Epithelial cell of prostate (primary cell): ENCODE data around the gene LIM2.
"Not testable (repeated sequence)": the region's sequence is repeated elsewhere in the genome, so short reads cannot be mapped to it uniquely, and the experiment has no call there.

ENCODE experiments used
- DNase-seq: peaks from one replicate; pipeline ENCODE4 v3.0.0-alpha.2; 2011; ENCODE audit warnings: low read depth, low spot score
- H3K27ac ChIP-seq: fragments of 450-650 bp; 2 replicates; pipeline ENCODE4 v1.5.1; 2017; ENCODE audit warnings: mild to moderate bottlenecking

LIM2 gene, protein sequence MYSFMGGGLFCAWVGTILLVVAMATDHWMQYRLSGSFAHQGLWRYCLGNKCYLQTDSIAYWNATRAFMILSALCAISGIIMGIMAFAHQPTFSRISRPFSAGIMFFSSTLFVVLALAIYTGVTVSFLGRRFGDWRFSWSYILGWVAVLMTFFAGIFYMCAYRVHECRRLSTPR

DNA sequence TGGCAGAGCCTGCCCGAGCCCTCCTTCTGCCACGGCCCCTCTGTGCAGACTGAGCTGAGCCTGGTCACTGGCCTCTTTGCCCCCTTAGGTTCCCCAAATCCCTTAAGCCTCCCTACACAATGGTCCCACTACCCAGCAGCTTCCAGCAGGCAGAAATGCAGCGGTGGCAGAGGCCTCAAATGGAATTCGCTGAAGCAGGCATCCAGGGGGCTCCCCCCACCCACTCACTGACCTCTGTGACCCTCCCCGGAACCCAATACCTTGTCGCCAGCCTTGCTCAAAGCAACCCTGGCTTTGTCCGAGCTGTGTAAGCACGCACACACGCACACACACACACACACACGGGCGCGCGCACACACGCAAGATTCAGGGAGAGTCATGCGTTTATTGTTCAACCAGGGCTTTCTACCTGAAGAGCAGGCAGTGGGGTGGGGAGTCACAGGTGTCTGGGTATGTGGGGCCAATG lies at the start of gene LIM2:
LIM2 (minus strand) TSS at position 51 of the 466 bp plus-strand sequence. CDS start 531 bp downstream, outside the sequence.
- H3K27ac ChIP-seq: no peak within 1 kb of the TSS
- DNase-seq: no peak

DNA sequence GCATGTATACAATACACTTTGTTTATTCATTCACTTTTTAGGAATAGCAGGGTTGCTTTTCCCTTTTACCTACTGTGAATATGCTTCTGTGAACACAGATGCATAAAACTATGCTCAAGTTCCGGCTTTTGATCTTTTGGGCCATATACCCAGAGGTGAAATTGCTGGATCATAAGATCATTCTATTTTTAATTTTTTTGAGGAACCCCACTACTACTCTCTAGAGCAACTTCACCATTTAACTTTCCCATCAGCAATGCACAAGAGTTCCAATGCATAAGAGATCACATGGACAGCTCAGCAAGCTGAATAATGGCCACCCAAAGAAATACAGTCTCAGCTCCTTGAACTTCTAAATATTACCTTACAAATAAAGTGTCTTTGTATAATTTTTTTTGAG lies 46.7 kb upstream of the LIM2 start:
- DNase-seq: no peak
- no peak overlapping the region for H3K27ac ChIP-seq

DNA sequence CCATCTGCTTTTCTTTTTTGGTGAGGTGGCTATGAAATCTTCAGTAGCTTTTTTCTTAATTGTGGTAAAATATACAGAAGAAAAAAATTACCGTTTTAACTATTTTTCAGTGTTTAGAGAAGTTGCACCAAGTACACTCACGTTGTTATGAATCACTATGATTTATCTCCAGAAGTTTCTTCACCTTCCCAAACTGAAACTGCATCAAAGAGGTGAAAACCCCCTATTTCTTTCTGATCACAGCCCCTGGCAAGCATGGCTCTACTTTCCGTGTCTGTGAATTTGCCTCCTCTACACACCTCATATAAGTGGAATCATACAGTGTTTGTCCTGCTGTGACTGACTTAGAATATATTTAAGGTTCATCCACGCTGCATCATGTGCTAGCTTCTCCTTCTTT lies 45.3 kb upstream of the LIM2 start:
- no peak for DNase-seq
- no peak overlapping the region for H3K27ac ChIP-seq

DNA sequence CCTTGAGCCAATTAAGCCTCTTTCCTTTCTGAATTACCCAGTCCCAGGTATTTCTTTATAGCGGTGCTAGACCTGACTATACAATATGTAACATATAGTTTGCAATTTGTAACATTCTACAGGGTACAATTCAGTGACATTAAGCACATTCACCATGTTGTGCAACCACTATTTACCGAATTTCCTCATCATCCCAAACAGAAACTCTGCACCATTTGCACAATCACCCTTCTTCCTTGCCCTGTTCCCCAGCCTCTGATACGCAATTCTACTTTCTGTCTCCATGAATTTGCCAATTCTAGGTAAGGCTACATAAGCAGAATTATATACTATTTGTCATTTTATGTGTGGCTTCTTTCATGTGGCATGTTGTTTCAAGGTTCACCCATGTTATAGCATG lies 43.4 kb upstream of the LIM2 start:
- no peak for DNase-seq
- no peak overlapping the region for H3K27ac ChIP-seq

DNA sequence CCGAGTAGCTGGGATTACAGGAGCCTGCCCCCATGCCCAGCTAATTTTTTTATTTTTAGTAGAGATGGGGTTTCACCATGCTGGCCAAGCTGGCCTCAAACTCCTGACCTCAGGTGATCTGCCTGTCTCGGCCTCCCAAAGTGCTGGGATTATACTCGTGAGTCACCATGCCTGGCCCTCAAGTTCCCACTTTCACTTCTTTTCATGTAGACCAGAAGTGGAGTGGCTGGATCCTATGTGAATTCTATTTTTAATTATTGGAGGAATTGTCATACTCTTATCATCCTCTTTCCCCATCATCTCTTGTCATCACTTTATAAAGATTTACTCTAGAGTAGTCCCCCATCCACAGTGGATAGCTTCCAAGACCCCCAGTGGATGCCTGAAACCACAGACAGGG lies 42.4 kb upstream of the LIM2 start:
- H3K27ac ChIP-seq: no peak overlapping the region
- DNase-seq: no peak

DNA sequence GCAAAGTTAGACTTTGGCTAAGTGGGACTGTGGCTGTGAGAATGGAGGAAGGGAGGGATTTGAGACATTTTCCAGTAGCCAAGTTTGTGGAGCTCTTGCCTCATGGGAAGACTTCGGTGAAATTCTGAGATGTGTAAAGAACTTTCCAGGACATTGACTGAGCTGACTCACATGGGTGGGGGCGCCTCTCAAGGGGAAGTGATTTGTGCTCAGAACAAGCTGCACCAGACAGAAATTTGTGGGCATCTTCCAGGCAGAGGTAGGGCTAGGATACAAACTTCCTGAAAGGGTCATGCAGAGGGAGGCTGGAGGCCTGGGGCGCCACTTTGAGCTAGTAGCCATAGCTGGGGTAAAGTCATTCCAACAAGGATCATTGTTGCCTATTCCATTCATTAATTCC lies 39.4 kb upstream of the LIM2 start:
- DNase-seq: no peak
- H3K27ac ChIP-seq: no peak overlapping the region

DNA sequence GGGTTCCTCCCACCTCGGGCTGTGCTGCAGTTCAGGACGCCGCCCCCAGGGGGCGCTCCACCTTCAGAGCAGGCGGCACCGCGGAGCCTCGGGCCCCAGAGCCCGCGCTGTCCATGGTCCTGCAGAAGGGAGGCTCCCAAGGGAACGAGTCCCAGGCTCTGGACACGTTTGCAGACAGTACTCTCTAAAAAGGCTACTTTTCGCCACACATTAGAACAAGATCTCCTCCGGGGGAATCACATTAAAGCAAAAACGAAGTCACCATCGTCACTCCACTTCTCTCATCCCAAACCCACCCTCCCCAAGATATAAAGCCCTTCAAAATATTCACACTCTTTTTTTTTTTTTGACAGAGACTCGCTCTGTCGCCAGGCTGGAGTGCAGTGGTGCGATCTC lies 34.3 kb upstream of the LIM2 start:
- no peak overlapping the region for H3K27ac ChIP-seq
- no peak for DNase-seq

DNA sequence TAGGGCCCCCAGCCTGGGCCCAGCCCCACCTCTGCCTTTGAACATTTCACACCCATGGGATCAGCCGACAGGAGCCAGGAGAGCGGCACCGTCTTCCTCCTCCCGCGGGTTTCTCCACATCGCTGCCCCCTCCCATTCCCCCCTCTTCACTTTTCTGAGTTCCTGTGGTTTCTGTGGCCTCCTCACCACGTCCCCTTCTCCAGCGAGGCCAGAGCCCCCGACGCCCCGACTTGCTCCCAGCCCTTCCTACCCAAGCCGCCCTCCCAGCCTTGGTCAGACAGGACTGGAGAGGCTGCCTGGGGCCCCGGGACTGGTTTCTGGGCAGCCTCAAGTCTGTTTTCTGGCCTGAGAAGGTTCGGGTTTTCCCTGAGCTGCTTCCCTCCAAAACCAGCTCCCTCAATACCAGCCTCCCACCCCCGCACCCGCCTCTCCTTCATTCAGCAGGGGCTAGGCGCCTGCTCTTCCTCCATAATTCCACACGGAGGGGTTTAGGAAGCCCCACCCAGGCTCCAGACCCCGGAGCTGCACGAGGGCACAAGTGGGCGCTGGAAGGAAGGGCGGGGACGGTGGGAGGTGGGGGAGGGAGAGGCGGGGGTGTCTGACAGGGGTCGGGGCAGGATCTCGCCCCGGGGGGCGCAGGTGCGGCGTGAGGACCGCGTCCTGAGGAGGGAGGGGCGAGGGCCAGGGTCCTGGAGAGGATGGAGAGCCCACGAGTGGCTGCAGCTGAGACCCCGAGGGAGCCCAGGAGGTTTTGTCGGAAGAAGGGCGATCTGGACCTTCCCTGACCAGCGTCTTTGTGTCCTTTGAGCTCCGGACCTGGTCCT lies 33.7 kb upstream of the LIM2 start:
- DNase-seq: no peak
- H3K27ac ChIP-seq: no peak overlapping the region

DNA sequence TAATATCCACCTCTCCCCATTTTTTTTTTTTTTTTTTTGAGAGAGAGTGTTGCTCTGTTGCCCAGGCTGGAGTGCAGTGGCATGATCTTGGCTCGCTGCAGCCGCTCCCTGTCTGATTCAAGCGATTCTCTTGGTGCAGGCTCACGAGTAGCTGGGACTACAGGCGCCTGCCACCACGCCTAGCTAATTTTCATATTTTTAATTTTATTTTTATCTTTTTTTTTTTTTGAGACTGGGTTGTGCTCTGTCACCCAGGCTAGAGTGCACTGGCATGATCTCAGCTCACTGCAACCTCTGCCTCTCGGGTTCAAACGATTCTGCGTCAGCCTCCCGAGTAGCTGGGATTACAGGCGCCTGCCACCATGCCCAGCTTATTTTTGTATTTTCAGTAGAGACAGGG lies 32.7 kb upstream of the LIM2 start:
- not testable (repeated sequence) for DNase-seq, H3K27ac ChIP-seq

DNA sequence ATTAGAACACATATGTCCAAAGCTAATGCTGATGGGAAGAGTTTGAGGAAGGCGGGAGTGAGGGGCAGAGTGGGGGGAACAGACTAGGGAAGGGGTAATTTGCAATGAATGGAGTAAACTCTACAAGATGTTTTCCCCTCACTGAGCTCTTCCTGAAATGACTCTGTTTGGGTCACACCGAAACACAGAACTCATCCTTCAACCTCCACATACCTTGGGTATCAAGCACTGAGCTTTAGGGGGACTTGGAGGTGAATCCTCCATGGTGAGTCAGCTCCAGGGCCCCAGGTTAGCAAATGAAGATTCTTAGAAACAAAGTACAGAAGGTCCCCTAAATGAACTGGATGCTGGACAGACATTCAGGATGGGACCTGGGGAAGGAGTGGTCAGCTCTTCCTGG lies 30.9 kb upstream of the LIM2 start:
- DNase-seq: no peak
- no peak overlapping the region for H3K27ac ChIP-seq

DNA sequence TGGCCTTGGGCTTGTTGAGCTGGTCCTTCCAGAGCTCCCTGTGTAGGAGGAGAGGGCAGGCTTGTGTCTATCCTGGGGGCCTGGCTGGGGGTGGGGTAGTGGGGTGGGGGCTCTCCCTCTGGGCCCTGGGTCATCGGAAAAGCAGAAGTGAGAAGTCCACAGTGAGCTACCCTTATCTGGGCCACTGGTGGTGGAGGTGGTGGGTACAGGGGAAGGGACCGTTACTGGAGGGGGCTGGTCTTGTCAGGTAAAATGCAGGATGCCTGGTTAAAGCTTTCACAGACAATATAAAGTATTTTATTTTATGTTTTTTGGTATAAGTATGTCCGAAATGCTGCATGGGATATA lies 30.0 kb upstream of the LIM2 start:
- no peak overlapping the region for H3K27ac ChIP-seq

DNA sequence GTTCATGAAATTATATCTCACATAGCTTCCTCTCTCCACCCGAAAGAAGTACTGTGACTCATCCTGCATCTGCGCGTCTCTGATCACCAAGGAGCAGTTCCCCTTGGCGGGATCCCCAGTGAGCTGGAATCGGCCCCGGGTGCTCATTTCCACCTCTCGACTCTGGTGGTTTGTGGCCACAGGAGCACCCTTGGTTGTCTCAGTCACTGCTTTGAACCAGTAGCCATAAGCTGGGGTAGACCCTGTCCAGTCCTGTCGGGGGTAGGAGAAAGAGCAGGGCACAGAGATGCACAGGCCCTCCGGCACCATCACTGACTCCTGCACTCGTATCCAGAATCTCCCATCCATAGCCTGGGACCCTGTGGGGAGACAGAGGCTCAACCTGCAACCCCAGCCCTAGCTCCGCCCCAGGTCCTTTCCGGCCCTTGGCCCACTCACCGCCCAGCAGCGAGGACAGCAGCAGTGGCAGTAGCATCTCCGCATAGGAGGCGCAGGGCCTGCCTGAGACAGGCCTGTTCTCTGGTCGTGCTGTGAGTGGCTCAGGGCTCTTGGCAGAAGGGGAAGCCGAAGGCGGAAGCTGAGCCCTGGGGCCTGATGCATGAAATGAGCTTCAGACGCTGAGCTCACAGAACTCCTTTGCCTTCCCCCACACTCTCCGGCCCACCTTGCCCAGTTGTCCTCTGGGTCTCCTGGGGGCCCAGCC lies 29.5 kb upstream of the LIM2 start, which contains the start of gene SIGLEC10:
SIGLEC10 (minus strand) TSS at position 536 of the 703 bp plus-strand sequence; CDS start at position 475, 61 bp downstream.
- no peak for DNase-seq
- H3K27ac ChIP-seq: no peak within 1 kb of the TSS

More for the DNA sequence above, 30.0 kb upstream of the LIM2 start:
- DNase-seq: no peak

DNA sequence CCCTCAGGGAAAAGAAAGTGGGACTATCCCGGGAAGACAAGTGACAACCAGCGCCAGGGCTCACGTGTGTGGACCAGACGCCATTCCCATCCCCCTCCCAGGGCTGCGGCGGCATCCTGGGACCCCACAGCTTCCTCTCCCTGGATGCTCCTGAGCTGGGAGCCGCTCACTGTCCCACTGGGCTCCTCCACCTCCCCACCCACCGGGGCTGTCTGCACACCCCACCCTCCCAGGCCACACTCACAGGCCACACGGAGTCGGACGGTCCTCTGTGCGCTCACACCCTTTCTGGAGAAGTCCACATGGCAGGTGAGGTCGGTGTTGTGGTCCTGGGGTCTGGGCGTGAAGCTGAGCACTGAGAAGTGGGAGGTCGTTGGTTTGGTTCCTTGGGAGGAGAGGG lies 28.6 kb upstream of the LIM2 start:
- H3K27ac ChIP-seq, DNase-seq: not testable (repeated sequence)

DNA sequence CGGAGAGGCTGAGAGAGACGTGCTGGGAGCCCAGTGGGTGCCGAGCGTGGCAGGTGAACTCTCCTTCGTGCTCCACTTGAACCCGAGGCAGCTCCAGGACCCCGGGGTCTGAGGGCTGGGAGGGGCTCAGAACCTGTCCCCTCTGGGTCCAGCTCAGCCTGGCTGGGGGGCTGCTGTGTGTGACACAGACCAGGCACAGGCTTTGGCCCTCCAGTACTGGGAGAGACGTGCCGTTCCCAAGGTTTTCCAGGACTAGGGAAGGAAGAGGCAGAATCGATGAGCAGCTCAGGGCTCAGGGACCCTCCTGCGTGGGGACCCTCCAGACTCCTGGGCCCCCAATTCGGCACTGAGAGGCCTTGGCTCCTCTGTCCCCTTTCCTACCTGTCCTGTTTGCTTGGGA lies 27.4 kb upstream of the LIM2 start:
- DNase-seq: no peak
- H3K27ac ChIP-seq: no peak overlapping the region

DNA sequence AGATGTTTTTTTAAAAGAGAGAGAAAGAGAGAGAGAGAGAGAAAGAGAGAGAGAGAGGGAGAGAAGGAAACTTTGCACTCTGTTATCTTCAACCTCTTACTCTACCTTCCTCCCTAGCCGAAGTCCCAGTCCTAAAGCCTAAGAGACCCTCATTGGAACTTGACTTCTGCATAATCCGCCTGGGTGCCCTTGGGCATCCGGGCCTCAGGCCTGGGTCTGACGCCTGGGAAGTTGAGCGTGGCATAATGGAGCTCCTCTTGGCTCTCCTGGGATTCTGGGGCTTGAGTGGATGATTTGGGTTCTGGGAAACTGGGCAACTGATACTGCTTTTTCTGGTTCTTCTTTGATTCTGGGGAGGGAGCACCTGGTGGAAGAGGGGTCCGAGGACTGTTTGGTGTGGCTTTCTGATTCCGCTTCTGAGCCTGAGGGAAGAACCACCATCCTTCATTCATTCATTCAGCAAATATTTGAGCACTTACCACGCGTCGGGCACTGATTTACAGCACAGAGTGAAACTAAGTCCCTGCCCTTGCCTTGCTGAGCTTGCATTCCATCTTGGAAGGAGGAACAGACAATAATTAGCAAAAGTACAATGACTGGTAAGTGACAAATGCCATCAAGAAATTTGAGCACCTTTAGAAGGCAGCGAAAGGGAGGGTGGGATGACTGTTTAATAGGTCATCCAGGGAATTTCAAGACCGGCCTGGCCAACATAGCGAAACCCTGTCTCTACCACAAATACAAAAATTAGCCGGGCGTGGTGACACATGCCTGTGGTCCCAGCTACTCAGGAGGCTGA lies 23.4 kb upstream of the LIM2 start:
- no peak for DNase-seq
- H3K27ac ChIP-seq: no peak overlapping the region

DNA sequence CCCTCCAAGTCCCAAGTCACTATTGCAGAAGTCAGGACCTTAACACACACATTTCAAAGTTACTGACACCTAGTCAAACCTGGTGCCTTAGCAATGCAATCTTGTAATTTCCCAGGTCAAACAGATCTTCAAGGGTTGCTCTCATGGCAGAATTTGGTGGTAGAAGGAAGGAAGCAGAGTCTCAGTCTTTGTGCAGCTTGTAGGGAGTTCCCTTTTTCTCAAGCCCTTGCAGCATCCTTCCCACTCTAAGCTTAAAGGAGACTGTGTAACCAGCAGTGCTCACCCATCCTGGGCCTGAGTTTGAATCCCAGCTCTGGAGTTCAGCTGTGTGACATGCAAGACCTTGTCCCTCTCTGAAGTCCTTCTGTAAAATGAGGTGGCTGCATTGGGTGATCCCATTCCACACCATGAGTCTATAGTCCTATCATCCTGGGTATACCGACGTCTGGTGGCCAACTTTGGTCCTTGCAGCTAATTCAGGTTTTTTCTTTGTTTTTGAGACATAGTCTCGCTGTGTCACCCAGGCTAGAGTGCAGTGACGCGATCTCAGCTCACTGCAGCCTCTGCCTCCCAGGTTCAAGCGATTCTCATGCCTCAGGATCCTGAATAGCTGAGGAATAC lies 19.8 kb upstream of the LIM2 start:
- DNase-seq: no peak
- no peak overlapping the region for H3K27ac ChIP-seq

DNA sequence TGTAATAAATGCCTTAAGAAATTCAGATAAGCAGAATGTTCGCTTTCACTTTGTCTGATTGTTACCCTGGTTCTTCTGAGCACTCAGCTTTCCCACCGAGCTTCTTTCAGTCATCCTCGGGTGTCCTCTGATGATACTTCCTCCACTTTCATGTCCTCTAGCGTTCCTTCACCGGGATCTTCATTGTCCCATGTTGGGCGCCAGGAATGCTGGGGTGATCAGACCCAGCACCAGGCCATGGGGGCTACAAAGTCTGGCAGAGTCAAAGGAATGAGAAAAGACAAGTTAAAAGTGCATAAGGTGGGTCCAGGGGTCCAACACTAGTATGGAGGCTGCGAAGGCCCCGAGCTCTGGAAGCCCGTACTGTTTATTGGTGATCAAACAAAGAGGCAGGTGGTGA lies 14.3 kb upstream of the LIM2 start:
- DNase-seq: no peak
- no peak overlapping the region for H3K27ac ChIP-seq

DNA sequence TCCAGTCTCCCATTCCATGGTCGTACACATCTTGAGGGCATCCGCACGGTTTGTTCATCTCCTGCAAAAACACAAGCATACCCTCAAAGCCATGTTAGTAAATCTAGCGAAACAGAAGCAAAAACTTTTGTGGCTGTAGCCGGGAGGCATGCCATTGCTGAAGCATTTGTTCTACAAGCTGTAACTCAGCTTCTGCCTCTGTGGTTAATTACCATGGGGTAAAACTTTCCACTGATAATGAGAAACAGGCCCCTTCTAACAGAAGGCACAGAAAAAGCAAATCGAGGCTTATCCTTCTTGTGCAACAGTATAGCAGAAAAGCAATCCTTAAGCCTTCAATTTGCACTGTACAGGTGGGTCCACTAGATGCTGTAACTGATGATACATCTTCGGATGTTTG lies 12.2 kb upstream of the LIM2 start:
- H3K27ac ChIP-seq, DNase-seq: not testable (repeated sequence)

DNA sequence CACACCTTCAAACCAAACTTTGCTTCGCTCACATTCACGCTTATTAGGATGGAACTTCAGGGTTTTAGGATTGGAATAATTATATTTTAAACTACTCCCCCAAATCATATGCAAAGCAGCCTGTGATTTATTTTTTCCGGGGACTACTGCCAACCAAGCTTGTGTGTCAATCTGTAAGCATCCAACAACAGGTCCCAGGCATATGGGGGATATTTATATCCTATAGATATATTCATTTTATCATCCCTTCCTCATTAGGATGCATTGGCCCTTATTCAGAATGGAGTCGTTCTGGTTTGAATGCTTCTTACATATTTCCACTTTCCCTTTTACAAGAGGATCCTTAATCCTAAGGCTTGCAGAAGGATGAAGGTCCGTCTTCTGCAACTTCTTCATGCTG lies 11.5 kb upstream of the LIM2 start:
- no peak overlapping the region for H3K27ac ChIP-seq
- no peak for DNase-seq

DNA sequence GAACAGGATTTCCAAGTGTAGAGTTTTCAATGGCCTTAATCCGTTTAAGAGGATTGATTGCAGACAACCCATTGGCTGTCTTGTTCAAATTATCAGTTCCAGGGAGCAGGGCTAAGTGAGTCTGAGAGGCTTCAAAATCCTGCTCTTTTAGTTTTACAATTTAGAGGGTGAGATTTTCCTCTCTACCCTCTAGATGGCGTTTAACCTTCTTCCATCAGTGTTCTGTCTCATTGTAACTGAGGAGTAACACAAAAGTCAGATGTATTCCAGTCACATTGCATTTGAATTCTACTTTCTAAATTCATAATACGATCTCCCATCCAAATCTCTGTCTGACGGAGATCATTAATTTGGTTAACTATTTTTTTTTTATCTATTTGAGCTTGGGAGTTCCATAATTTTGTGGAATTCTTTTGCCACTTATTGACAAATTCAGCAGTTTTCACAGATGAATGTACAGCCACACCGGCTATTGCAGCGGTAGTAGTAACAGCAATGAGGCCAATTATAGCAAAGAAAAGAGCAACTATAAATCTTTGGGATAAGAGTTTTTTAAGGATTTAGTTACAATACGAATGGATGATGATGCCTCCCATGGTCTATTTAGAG lies 10.4 kb upstream of the LIM2 start:
- DNase-seq: no peak
- H3K27ac ChIP-seq: no peak overlapping the region
